ENCODE data around the gene PREB.

PREB gene

DNA sequence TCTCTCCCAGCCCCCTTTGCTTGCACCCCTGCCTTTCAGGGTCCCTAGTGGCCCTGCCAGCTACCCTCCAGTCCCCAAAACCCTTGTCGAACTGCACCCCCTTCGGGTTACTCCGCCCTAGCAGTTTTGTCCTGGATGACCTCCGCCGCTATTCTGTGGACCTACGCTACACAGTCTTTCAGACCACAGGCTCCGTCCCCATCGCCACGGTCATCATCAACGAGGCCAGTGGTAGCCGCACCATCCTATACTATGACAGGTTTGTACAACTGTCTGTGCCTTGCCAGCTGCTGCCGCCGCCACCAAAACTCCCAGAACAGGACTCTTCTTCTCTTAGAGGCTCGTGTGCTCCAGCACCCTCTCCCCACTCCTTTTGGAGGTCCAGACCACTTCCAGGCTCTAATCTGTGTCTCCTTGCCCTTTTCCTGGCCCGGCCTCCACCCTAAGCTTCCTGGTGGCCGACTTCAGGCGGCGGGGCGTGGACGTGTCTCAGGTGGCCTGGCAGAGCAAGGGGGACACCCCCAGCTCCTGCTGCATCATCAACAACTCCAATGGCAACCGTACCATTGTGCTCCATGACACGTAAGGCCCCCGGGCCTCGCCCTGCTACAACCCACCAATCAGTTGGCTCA is 40.0 kb downstream of the PREB start:
- DNase-seq: no peak

DNA sequence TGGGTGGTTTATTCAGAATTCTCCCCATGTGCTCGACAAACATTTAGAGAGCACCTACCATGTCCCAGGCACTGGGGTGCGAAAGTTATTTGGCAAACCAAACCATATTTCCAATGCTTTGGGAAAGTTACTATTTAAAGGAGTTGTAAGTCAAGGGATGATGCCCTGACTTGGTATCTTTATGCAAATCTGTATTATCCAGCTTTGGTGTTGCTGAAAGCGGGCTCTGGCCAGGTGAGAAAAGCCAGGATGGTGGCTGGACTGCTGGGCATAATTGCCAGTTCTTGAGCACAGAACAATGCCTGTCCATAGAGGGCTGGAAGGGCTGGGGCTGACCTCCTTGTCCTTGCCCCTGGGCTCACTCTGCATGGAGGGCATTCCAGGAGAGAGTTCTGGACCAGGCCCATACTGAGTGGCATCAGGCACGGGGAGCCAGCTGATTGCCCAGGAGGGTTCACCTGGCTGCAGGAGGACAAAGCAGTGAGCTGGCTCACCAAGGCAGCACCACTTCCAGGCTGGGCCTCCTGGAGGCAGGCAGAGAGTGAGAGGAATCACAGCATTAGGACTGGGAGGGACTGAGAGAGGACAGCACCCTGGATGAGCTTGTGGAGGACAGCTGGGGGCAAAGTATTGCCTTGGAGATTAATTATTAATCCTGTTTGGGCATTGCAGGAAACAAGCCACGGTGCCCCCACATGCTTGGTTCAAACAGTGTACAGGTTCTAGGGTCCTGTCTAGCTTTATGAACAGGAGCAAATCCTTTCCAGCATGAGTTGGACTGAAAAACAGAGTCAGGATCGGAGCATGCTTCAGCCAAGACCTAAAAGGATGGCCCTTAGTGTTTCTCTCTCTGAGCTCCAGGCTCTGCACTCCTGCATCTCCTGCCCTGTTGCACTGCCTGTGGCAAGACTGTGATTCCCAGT is 40.7 kb downstream of the PREB start:
- DNase-seq: no peak

DNA sequence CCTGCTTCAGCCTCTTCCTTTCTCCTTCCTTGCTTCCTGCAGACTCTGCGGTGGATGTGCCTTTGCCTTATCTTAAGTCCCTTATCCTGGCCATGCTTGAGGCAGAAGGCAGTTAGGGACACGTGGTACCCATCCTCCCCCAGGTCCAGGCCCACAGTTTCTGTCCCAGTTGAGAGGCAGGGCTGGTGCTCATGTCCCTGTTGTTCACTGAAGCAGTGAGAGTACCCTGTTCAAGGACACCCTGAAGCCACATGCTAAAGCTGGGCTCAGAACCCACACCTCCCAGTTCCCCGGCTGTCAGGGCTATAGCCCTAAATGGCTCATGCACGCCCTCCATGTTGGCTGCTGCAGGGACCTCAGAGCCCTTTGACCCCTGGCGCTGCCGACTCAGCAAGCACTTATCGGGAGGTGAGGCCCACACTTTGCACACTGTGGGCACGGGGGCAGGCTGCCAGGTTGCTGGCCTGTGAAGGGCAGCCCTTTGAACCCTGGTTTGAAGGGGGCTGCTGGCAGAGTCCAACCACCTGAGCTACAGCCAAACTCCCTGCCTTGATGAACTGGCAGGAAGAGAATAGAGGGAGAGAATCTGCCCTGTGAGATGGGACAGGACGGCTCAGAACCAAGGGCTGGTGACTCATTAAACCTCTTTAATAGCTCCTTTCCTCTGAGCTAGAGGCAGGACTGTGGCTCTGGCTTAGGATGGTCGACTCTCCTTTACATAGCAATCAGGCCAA is 41.6 kb downstream of the PREB start:
- no peak for DNase-seq

DNA sequence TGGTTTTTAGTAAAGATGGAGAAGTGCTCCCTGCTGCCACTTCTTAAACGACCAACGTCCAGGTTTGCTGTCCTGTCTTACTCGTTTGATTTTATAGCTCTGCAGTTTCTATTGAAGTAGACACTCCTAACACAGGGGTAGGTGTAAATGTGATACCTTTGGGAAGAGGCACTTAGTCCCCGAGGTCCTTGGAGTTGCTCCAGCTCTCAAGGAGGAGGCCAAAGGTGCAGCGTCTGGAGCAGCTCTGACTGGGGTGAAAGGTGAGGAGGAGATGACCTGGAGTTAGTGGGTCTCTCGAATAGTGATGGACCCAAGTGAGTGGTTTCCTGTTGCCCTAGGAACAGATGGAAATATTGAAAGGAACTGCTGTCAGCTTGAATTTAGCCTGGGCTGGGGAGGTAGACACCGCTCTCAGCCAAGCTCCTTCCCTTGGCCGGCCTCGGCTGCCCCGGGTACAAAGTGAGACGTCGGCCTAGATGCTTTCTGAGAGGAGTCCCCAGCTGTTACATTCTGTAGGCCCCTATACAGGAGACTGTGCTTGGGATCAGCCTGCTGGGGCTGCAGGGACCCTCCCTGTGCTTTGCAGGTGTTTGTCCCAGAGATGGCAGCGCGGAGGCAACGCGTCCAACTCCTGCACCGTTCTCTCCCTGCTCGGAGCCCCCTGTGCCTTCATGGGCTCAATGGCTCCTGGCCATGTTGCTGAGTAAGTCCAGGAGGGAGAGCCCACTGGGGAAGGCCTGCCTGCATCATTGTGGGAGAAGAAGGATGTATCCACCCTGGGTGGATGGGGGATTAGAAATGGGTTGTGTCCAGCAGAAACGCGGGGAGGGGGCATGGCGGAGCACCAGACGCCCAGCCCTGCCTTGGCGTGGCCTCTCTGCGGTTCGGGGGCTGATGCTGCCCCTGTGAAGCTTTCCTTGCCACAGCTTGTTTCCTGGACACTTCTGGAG is 42.4 kb downstream of the PREB start:
- no peak for DNase-seq

DNA sequence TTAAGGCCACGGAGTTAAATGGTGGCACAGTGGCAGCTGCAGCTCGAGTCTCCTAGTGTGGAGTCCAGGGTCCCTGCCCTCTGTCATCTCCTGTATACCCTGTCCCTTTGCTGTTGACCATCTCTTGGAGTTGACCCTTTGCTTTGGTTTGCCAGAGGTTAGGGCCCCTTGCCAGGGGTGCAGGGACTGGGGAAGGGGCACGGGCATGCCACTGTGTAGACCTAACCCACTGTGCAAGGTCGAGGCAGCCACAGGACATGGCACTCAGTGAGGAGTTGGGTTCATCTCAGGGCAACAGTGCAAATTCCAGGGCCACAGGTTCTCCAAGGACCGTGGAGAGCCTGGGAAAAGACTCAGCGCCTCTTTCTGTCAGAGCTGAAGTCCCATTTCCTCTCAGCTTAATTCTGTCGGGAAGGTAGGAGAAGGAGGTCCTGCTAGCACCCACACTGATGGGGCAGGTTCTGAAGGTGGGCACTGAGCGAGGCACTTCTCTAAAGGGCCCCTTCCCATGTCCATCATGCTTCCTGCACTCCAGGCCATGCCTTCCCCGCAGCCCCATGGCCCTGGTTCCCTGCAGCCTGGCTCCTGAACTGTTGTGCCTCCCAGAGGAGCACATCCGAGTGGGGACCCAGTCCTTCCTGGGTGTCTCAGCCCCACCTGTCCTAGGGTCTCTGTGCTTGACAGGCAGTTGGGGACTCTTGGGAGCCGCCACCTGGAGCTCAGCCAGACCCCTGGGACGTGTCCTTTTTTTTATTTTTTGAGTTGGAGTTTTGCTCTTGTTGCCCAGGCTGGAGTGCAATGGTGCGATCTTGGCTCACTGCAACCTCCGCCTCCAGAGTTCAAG is 45.1 kb downstream of the PREB start:
- DNase-seq: no peak

DNA sequence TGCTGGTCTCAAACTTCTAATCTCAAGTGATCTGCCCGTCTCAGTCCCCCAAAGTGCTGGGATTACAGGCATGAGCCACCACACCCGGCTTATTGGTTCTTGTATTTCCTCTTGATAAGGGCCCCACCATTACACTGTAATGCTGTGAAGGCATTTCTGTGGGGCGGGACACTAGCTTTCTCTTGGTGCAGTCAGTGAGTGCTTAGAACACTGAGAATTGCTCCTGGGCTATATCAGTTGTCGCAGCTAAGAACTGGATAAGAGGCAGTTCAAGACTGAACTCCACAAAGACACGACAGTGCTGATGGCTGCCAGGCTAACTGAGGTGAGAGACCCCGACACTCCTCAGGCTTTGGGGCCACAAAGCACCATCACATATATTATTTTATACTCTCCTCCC is 45.8 kb downstream of the PREB start:
- DNase-seq: no peak

DNA sequence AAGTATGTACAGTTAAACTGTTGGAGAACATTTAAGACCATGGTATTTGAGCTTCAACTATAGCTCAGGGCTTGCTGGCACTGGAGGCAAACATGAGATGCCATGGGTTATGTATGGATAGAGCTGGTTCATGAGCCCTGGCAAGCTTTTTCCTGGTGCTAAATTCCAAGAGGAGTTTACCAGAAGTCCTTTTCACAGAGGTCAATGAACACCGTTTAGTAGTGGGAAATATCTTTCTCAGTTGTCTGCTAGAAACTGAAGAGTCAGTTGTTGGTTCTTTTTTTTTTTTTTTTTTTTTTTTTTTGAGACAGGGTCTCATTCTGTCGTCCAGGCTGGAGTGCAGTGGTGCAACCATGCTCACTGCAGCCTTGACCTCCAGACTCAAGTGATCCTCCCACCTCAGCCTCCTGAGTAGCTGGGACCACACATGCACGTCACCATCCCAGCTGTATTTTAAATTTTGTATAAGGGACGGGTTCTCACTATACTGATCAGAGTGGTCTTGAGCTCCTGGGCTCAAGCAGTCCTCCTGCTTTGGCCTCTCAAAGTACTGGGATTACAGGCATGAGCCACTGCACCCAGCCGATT is 46.5 kb downstream of the PREB start:
- no peak for DNase-seq

DNA sequence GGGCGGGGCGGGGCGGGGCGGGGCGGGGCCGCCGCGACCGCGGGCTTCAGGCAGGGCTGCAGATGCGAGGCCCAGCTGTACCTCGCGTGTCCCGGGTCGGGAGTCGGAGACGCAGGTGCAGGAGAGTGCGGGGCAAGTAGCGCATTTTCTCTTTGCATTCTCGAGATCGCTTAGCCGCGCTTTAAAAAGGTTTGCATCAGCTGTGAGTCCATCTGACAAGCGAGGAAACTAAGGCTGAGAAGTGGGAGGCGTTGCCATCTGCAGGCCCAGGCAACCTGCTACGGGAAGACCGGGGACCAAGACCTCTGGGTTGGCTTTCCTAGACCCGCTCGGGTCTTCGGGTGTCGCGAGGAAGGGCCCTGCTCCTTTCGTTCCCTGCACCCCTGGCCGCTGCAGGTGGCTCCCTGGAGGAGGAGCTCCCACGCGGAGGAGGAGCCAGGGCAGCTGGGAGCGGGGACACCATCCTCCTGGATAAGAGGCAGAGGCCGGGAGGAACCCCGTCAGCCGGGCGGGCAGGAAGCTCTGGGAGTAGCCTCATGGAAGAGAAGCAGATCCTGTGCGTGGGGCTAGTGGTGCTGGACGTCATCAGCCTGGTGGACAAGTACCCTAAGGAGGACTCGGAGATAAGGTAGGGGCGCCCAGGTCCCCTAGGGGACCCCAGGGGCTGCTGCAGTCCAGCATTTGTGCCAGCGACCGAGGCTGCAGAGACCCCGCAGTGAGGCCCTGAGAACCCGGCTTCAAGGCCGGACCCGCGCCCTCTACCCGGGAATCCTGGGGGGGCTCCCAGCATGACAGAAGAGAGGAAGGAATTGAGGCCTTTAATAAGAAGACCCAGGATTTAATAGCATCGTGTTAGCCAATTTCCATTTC is 47.5 kb downstream of the PREB start, which contains the start of gene KHK:
Gene KHK (plus strand): TSS at position 49 of the 870 bp plus-strand sequence. CDS start 488 bp downstream, at position 537.
- no peak for DNase-seq

DNA sequence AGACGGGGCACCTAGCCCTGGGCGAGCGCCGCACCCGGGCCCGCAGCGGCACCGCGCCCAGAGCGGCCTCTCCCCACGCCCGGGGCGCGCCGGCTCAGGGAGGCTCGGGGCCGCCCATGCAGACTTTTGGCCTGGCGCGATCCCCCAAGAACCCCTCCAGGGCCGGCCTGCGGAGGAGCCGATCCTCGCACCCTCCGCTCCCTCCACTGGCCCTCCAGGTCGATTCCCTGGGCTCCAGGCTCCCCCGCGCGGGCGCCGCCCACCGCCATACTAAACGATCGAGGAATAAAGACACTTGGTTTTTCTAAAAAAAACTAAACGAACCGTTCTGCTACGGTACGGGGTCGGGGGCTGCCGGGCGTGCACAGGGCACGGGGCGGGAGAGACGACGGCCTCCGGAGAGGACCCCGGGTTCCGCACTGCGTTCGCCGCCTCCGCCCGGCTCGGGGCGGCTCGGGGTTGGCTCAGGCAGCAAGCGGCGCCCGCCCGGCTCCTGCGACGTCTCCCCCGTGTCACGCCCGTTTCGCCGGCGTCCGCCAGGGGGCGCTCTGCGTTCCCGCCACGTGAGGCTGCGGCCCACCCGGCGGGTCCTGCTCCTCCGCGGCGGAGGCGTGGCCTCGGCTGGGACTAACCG is 48.2 kb downstream of the PREB start:
- DNase-seq: peak; percentile 89

DNA sequence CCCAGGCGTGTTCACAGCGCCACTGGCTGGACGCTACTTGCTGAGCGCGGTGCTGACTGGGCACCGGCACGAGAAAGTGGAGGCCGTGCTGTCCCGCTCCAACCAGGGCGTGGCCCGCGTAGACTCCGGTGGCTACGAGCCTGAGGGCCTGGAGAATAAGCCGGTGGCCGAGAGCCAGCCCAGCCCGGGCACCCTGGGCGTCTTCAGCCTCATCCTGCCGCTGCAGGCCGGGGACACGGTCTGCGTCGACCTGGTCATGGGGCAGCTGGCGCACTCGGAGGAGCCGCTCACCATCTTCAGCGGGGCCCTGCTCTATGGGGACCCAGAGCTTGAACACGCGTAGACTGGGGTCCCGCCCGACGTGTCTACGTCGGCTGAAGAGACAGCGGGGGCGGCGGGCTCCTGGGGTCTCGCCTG is 48.8 kb downstream of the PREB start:
- peak; percentile 55 for DNase-seq

DNA sequence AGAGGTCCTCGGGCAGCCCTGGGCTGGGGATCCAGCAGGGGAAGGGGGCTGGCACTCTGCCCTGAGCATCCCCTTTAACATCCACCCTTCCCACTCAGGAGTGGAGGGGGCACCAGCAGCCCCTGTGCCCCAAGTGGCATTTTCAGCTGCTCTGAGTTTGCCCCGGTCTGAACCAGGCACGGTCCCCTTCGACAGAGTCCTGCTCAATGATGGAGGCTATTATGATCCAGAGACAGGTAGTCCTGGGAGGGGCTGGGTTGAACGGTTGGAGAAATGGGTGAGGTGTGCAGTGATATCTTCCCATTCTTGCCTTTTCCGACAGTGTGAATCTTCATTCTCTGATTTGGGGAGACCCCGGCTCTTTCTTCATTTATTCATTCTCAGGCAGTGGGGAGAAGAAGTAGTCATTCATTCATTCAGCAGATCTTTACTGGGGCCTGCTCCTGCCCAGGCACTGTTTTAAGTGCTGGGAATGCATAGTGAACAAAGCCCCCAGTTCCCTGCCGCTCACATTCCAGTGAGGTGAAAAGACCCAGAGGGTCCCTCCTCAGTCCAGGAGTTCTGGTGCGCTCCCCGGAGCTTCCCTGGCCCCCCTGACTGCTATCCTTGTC is 49.3 kb downstream of the PREB start:
- DNase-seq: no peak

DNA sequence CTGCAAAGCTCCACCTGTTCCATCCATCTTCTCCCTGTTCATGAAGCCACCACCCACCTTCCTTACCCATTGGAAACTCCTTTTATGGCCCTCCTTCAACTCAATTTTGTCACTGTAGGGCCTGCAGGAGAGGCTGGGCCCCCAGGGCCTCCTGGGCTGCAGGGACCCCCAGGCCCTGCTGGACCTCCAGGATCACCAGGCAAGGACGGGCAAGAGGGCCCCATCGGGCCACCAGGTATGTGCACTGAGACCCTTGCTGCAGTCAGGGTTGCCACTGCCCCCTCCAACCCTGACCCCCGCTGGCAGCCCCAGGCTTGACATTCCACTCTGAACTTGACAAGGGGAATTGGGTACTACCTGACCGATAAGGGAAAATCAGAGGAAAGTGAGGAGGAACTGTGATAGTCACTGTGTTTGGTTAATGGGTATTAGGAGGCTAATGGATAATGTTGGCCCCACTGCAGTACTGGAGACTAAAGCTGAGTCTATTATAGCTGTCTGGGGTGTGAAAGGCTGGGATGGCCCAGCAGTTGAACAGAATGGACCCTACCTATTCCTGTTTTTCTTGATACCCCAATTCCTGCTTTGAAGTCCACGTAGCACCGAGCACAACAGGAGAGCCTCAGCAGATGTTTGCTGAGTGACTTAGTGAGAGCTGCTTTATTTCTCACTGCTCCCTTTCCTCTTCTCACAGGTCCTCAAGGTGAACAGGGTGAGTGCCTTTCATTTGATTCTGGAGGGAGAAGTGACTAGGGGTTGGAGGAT is 50.0 kb downstream of the PREB start:
- DNase-seq: no peak

DNA sequence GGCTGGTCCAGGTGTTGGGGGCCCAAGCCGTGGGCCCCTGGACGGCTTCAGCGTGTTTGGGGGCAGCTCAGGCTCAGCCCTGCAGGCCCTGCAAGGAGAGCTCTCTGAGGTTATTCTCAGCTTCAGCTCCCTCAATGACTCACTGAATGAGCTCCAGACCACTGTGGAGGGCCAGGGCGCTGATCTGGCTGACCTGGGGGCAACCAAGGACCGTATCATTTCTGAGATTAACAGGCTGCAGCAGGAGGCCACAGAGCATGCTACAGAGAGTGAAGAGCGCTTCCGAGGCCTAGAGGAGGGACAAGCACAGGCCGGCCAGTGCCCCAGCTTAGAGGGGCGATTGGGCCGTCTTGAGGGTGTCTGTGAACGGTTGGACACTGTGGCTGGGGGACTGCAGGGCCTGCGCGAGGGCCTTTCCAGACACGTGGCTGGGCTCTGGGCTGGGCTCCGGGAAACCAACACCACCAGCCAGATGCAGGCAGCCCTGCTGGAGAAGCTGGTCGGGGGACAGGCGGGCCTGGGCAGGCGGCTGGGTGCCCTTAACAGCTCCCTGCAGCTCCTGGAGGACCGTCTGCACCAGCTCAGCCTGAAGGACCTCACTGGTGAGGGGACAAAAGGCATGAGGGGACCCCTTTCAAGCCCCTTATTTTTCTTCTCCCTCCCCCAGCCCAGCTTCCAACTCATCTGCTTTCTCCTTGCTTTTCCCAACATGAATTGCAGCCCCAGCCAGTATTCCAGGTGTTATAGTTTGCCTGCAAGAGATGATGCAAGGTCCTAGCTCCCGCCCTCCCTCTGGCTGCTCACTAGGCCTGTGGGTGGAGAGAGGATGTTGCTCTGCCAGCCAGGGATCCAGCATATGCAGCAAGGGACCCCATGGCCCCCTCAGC is 50.8 kb downstream of the PREB start:
- peak; percentile 9 for DNase-seq

DNA sequence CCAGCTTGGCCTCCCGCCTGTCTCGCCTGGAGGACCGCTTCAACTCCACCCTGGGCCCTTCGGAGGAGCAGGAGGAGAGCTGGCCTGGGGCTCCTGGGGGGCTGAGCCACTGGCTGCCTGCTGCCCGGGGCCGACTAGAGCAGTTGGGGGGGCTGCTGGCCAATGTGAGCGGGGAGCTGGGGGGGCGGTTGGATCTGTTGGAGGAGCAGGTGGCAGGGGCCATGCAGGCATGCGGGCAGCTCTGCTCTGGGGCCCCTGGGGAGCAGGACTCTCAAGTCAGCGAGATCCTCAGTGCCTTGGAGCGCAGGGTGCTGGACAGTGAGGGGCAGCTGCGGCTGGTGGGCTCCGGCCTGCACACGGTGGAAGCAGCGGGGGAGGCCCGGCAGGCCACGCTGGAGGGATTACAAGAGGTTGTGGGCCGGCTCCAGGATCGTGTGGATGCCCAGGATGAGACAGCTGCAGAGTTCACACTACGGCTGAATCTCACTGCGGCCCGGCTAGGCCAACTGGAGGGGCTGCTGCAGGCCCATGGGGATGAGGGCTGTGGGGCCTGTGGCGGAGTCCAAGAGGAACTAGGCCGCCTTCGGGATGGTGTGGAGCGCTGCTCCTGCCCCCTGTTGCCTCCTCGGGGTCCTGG is 51.5 kb downstream of the PREB start:
- no peak for DNase-seq

DNA sequence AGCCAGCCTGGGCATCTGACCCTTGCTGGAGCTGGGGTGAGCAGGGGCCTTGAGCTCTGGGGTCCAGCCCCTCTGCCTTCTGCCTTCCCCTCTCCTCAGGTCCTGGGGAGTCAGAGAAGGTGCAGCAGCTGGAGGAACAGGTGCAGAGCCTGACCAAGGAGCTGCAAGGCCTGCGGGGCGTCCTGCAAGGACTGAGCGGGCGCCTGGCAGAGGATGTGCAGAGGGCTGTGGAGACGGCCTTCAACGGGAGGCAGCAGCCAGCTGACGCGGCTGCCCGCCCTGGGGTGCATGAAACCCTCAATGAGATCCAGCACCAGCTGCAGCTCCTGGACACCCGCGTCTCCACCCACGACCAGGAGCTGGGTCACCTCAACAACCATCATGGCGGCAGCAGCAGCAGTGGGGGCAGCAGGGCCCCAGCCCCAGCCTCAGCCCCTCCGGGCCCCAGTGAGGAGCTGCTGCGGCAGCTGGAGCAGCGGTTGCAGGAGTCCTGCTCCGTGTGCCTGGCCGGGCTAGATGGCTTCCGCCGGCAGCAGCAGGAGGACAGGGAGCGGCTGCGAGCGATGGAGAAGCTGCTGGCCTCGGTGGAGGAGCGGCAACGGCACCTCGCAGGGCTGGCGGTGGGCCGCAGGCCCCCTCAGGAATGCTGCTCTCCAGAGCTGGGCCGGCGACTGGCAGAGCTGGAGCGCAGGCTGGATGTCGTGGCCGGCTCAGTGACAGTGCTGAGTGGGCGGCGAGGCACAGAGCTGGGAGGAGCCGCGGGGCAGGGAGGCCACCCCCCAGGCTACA is 52.3 kb downstream of the PREB start:
- peak; percentile 12 for DNase-seq
